HG02852 (cell line): ENCODE measurements around the gene OR2H1.

ENCODE experiments used
- ATAC-seq: cut with Tn5 transposase; IDR thresholded peaks from one replicate; pipeline ENCODE4 v1.9.1; 2021; ENCODE audit warnings: mild to moderate bottlenecking, moderate library complexity; ENCODE audit not compliant: unreplicated experiment

OR2H1 gene

GRCh38 chr6:29483186-29483585 lies 26.2 kb downstream of the OR2H1 start:
- no peak for ATAC-seq

- no peak for ATAC-seq
Measured at GRCh38 chr6:29483735-29484134, 26.8 kb downstream of the OR2H1 start.

GRCh38 chr6:29486577-29486976 lies 29.6 kb downstream of the OR2H1 start:
- ATAC-seq = no peak

DNA sequence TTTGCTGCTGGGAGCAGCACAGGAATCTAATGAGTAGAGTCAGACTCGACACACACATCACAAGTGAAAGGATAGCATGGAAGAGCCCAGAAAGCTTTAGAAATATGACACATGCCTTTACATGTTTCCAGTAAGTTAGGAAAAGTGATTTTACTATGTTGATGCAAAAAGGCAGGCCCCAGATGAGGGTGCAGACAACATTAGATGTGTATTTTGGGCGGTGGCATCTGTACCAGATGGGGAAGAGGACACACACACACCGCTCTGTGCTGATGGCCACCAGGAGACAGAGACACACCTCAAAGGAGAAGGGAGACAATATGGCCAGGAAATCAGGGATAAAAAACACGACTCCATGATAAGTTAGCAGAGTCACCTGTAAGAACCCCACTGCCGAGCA lies 30.2 kb downstream of the OR2H1 start:
- no peak for ATAC-seq

DNA sequence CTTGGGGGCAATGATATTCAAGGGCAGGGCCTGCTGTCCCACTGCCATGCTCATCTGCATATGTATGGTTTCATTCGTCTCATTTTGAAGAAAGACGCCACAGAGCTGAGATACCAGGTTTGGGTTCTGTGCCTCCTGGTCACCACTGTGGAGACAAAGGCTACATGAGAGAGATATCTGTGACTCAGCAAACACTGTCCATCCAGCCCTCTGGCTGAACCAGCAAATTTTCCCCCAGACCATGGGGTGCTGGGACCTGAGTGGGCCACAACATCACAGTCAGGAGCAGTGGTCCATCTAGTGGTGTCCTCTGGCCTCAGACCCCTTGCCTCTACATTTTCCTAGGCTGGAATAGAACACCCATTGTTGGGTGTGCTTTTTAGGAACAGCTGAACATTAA lies 30.7 kb downstream of the OR2H1 start, which contains the start of gene MAS1L:
MAS1L (minus strand) TSS at position 297 of the 400 bp plus-strand sequence; CDS start at position 243, 54 bp downstream.
- ATAC-seq = no peak

GRCh38 chr6:29488874-29489273 lies 31.9 kb downstream of the OR2H1 start:
- ATAC-seq = no peak

- ATAC-seq = no peak
Measured at GRCh38 chr6:29489286-29489685, 32.3 kb downstream of the OR2H1 start.

DNA sequence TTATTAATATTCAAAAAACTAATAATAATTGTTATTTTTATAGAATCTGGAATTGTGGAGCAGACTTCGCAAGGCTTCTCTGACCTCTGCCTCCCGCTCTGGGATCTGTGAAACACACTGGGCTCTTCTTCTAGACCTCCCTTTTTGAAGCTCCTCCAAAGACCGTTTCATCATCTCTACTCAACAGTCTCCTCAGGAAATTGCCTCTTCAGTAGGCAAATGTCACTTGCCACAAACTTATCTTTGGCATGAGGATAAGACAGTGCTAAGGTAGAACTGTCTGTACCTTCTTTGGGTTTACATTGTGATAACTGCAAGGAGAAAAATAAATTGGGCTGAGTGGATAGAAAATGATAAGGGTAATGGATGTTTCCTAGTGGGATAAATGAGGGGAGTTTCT lies 33.1 kb downstream of the OR2H1 start:
- ATAC-seq = no peak

DNA sequence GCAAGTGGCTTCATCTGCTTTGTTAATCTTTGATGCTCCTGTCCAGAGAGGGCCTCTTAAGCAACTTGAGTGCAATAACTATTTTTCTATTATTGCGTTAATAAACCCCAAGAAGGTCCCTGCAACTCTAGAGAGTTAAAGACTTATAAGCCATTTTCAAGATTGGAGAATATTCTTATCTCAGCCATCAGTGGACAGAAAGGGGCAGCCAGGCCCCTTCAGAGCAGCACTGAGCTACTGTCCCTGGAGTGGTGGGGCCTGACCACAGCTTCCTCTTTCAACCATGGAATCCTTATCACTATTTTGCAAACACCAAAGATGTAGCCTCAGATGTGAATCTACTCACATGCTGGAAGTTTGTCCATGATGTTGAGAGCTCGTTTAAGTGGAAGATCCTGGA lies 33.6 kb downstream of the OR2H1 start:
- no peak for ATAC-seq

DNA sequence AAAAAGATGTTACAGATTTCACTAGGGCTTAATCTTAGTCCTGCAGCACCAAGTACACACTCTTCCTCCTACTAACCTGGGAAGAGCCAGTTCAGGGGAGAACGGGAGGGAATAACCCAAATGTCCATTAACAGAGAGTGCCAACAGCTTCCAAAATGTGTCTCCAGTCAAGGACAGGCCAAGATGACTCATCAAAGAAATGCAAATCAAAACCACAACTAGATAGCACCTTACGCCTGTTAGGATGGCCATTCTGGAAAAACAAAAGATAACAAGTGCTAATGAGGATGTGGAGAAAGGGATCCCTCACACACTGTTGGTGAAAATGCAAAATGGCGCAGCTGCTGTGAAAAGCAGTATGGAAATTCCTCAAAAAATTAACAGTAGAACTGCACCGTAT lies 34.6 kb downstream of the OR2H1 start:
- no peak for ATAC-seq

GRCh38 chr6:29493261-29493660 lies 36.3 kb downstream of the OR2H1 start:
- ATAC-seq = no peak

DNA sequence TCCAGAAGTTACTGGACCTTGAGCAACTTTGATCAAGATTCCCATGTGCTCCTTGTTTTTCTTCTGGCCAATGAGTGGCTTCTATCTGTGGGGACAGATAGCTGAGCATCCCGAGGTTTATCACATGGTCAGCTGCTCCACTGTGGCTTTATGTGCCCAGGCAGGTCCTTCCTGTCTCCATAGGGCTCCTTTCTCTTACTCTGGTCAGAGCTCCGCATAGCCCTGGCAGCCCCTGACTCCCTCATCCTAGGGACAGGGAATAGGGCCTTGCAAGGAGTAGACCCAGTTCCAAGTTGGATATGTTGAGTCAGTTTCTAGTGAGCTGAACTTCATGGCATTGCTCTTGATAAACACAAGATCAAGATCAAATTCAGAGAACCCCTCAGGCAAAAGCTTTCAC lies 37.2 kb downstream of the OR2H1 start:
- ATAC-seq = no peak

DNA sequence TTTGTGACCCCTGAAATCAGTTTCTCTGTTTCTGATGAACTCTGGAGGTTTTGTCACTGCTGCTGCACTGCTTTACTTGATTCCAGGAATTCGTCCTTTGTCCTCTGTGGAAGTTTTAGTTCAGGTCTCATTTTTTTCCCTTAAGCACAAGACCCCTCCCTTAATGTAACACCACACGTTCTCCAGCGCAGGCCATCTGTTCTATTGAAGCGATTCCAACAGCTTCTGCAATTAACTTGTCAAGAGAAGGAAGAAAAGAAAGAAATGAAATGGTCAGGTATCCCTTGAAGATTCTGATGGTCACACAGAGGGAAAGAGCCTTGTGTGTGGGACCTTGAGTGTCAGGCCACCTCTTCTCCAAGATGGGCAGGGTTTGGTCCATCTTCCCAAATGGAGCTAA lies 38.6 kb downstream of the OR2H1 start:
- ATAC-seq = no peak

DNA sequence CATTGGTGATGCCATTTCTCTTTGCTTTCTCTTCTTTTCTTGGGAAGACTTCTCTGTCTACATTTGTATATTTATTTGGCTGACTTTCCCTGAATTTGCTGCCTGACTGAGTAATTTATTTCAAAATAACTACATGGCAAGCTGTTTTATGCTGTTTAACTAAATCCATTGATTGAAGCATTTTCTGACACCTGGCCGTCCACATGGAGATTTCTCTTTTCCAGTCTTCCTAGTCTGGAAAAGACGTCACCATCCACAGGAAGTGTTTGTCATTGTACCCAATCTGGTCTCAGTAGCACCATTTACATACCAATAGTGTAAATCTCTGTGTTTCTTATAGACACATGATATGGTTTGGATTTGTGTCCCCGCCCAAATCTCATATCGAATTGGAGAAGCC lies 40.0 kb downstream of the OR2H1 start:
- no peak for ATAC-seq

DNA sequence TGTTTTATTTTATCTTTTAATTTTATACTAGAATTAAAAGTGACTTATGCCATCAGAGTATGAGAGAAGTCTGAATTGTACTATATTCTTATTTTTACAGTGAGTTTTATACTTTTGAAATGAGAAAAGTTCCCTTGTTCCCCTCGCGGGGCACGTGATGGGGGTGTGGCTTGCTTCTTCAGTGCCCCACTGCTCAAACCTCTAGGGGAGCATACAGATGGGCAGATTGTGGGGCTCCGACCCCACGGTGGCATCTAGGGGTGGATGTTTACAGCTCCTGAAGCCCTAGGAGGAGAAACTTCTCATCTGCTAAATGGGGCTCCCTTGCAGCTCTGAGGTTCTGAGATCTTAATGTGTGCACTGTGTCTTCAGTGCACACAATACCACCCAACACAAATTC lies 42.7 kb downstream of the OR2H1 start:
- no peak for ATAC-seq

GRCh38 chr6:29500594-29500993 lies 43.6 kb downstream of the OR2H1 start:
- ATAC-seq = no peak

DNA sequence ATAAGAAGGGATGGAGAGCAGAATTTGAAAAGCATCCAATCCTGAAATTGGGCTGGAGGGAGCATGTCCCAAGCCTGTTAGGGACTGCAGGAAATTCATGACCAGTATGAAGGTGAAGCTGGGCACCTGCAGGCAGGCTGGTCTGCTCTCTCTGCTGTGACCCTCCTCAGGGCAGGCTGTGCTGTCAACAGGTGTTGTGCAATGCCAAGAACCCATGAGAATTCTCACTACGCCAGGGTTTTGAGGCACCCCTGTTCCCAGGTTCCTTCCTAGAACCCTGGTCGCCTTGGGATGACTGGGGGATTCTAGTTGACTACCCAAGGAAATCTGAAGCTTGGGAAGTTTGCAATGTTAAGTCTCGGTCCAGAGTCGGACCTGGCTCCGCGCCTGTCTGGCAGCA lies 44.2 kb downstream of the OR2H1 start:
- ATAC-seq = no peak

- no peak for ATAC-seq
Measured at GRCh38 chr6:29502181-29502580, 45.2 kb downstream of the OR2H1 start.

- ATAC-seq = no peak
Measured at GRCh38 chr6:29502597-29502996, 45.6 kb downstream of the OR2H1 start.

DNA sequence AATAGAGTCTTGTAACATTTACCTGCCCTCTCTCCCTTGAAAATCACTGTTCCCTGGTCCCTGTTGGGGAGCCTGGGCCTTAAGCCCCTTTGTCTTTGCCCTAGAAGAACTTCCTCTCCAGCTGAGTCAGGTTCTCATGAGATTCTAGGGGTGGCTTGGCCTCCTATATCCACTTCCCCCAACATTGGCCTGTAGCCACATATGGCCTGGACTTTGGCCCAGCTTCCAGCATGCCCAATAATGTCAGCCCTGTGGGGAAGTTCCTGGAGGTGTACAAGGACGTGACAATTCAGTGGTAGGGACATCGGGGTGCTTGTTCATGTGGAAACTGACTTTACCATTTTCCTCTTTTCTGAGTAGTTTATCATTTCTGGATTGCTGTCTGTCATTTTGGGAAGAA lies 48.0 kb downstream of the OR2H1 start:
- ATAC-seq = no peak

DNA sequence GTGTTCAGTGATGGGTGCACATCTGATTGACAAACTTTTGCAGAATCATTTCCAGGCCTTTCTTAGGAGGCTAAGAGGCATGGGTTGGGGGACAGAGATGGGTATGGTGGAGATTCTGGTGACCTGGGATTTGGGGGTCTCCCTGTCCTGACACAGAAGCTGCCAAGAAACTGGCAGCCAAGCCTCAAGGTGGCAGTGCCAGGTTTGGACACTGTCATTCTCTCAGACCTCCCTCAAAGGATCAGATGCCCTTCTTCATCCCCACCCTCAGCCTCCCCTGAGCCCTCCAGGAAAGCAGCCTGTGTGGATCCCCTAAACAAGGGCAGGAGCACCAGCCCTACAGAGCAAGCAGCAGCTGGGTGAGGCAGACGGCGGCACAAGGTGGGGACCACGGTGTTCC lies 48.9 kb downstream of the OR2H1 start:
- ATAC-seq = no peak

- no peak for ATAC-seq
Measured at GRCh38 chr6:29506446-29507067, 49.6 kb downstream of the OR2H1 start.

- ATAC-seq = no peak
Measured at GRCh38 chr6:29507319-29507718, 50.4 kb downstream of the OR2H1 start.
